HG02943 (cell line): ENCODE data around the gene HAUS7.
"Not testable (repeated sequence)": the region's sequence is repeated elsewhere in the genome, so short reads cannot be mapped to it uniquely, and the experiment has no call there.

Experiments
- ATAC-seq: cut with Tn5 transposase; IDR thresholded peaks from one replicate; pipeline ENCODE4 v1.9.1; 2021; ENCODE audit warnings: mild to moderate bottlenecking, low read depth, moderate library complexity; ENCODE audit not compliant: unreplicated experiment

Gene HAUS7

DNA sequence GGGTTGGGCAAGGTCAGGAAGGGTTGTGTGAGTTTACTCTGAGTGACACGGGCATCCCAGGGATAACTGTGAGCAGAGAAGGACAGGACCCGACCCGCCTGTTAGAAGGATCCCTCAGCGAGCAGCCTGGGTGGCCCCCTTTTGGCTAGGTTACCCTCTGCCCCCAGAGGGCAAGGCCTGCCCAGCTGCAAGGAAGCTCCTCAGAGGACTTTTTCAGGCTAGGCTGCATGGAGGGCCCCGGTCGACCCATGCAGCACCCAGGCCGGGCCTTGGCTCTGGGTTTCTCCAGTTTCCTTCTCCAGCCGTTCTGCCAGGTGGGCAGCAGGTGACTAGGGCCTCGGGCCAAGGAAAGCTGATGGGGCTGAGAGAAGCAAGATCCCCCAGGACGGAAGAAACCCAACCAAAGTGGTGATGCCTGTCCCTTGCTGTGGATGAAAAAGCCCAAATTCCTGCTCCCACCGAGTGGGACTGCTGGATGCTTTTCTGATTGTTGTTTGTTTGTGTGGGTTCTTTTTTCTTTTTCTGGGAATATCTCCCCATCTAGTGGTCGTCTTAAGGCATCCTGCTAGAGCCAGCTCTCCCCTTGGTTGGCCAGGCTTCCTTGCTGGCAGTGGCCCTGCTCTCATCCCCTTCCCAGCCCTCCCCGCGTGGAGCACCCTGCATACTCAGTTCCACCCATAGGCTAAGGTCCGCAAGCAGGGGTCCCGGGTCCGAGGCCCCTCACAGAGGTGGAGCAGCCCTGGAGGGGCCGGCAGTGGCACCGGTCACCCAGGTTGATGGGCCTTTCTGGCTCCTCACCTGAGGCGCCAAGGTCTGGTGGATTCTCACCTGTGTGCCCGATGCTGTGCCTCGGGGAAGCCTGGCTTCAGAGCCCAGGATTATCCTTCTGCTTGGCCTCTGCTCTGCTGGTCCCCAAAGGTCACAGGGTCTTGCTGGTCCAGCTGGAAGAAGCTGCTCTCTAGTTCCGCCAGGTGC lies 57.3 kb downstream of the HAUS7 start:
- ATAC-seq: no peak

DNA sequence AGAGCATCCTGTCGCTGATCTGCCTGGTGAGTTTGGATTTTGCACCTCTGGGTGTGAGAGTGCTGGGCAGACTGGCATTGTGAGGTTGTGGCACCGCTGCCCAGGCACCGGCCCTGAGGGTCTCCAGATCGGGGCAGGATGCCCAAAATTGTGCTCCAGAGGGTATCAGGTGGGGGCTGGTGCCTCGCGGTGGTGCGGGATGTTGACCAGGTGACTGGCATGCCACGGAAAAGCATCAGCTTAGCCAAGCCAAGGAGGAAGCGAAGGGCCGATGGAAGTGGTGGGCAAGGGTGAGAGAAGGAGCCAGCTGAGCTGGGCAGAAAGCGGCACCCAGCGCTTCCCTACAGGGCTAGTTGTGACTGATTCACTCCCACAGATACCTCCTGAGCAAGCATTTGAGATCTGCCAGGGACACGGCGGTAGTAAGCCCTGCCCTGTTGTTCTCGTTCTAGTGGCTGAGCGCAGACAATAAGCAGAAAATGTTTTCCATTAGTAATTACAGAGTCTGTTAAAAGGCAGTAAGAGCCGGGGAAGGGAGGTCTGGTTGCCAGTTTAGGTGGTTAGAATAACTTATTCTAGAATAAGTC lies 58.3 kb downstream of the HAUS7 start:
- no peak for ATAC-seq

DNA sequence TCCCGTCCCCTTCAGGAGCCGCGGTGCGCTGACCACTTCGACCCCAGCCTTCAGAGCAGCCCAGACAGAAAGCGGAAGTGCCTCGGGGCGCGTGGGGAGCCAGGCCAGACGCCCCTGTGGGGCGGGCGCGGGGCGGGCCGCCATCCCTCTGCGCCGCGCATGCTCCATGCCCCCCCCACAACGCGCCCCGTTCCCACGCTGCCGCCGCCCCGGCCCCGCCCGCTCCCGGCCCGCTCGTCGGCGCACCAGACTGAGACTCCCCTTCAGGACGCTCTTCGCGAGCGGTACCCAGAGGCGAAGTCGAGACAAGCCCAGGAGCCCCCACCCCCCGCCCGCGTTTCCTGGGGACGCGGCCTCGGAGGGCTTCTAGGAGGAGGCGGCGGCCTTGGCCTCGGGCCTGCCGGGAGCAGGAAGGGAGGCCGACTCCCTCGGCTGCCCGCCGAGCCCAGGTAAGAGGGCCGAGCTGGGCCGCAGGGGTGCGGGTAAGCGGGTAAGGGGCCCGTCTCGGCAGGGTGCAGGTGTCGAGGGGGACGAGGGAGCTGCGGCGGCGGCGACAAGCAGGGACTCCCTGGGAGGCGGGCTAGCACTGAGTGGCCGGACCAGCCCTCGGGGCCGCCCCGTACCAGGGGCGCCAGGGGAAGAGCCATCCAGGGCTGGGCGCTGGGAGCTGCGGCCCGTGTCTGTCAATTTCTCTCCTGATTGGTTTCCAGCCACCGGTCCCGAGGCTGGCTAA lies 59.0 kb downstream of the HAUS7 start, which contains the start of gene ZFP92:
Gene ZFP92, plus strand, starts transcription at position 218 of the 733 bp plus-strand sequence. CDS start 6,851 bp downstream, outside the sequence.
- ATAC-seq: no peak

DNA sequence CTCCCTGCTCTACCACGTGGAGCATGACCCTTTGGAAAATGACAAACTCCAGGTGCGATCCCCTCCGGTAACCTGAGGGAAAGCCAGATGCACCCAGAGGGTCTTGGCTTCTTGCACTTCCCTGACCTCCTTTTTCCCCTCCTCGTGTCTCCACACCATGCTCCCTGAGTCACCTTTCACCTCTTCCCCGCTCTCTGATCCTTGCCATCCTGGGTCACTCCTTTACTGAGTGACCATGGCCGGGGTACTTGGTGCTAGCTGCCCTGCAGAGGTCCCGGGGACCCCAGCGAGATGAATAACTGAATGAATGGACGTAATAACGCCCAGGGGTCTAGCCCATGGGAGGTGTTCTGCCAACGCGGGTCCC lies 59.5 kb downstream of the HAUS7 start:
- no peak for ATAC-seq

DNA sequence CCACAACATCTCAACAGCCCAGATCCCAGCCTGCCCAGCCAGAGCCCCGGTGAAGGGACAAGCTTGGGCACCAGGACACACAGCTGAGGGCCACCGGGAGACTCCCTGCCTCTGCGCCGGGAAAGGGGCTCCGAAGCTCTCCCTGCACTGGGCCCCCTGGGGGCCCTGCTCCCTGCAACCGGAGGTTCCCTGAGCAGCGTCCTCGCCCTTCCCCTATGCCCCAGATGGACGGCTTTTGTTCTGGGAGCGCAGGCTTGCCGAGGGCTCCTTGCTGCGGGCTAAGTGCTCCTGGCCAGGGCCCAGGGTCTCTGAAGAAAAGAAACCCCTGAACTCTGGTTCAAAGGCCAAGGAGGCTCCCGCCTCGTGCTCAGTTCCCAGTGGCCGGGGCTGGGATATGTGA lies 60.0 kb downstream of the HAUS7 start:
- no peak for ATAC-seq

DNA sequence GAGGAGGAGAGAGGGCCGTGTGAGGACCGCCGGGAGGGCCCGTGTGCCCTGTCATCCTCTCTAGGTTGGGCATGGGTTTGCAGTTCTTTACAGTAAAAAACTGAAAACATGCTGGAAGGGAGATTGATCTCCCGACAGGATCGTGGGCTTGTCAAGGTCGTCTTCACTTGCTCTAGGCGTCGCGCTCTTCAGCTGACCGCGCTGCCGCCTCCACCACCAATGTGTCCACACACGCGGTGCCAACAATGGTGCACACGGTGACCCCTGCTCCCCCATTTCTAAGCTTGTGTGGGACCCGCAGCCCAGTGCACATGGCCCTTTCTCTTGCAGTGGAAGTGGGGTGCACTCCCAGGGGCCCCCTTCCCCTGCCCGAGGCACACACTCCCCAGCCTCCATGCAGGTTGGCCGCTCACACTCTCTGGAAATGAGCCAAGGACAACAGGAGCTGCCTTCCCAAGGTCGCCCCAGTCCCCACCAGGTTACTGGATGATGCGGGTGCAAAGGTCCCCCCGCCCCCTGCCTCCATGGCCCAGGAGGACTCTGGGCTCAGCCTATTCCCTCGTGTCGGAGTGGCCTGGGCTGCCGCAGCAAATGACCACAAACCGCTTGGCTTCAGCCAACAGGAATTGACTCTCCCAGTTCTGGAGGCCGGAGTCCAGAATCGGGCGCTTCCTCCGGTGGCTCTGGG lies 60.8 kb downstream of the HAUS7 start:
- no peak for ATAC-seq

DNA sequence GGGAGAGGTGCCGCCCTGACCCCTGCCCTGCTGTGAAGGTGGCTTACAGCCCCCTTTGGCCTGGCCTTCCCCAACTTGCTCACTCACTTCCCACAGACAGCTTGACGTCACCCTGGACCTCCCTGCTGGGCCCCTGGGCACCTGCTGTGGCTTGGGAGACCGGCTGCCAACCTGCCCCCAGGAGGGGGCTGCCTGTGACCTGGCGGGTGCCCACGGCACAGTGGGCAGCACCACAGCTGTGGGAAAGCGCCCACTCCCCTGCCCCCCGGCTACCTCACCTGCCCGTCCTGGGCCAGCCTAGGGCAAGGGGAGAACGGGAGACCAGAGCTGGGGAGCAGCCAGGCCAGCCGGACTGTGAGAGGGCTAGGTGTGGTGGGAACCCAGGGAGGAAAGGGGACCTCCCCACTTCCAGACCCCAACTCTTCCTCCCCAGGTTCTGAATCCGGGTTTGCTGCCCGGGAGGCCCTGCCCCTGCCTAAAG lies 61.5 kb downstream of the HAUS7 start:
- no peak for ATAC-seq

DNA sequence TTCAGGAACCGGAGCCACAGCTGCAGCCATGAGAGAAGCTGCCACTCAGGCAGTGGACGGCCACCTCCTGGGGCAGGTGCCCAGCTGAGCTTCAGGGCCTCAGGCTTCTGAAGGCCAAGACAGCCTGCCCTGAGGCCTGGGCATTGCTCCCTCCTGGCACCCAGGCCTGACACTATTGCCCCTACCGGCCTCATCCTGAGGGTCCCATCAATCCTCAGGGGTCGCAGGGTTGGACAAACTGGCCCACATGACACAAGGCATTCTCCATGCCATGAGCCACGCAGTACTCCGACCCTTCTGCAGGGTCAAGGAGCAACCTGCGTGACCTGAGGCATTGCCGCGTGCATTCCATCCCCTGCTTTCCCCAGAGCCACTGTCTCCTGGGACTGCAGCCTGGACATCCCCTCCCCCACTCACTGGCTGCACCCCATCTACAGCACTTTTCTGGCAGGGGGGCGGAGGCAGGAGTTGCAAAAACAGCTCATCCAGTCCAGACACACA lies 62.1 kb downstream of the HAUS7 start:
- no peak for ATAC-seq

DNA sequence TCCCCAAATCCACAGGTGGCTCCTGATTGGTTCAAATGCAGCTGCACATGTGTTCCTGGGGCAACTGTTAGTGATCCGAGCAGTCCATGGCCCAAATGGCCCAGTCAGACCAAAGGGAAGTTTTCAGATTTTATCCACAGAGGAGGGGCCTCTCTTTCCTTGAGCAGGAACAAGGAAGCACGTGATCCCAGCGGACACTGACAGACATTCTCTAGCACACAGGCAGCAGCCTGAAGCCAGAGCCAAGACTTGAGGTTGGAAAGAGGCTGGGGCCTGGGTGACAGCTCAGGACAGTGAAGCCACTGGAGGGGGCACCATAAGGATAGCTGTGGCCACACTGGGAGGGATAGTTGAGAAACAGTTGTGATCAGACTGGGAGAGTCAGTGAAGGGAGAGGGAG lies 62.6 kb downstream of the HAUS7 start:
- no peak for ATAC-seq

DNA sequence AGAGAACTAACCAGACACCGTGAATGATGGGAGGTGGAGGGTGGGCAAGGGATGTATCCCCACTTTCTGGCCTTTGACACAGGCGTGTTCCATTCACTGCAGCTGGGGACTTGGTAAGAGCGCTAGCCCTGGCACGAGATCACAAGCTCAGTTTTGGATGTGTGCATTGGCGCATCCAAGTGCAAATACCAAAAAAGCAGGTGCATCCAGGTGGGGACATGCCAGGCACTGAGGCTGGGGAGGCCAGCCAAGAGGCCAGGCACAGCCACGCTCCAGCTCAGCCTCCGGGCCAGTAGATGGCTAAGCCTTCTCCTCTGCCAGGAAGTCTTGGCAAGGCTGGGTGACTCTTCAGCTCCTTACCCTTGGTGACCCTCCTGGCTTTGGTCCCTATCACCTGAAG lies 63.5 kb downstream of the HAUS7 start:
- no peak for ATAC-seq

DNA sequence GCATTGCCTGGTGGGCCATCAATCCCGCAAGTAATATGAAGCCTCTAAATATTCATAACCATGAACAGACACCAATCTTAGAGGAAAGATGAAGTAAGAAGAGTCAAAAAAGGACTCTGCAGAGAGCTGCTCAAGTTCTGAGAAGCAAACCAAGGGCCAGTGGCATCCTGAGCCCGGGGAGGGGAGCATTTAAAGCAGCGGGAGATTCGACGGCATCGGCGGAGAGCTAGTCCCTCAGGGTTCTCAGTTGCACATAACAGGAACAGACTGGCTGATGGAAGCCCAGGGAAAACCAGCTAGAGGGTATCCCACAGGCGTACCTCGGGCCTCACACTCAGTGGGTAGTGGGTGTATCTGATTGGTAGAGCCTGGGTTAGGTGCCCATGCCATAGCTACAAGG lies 64.4 kb downstream of the HAUS7 start:
- ATAC-seq: no peak

DNA sequence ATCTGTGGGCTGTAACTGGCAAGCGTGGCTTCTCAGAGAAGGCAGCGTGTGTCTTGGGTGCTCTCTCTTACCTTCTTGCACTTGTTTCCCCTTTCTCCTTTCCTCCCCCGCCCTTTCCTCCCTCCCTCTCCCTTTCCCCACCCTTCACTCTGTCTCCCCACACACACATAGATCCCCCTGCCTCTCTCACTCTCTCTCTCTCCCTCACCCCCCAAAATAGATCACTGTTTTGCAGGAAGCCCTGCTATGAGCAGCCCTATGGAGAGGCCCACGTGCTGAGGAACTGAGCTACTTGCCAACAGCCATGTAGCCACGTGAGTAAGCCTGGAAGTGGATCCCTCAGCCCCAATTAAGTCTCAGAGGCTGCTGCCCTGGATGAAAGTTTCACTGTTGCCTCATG lies 65.0 kb downstream of the HAUS7 start:
- ATAC-seq: no peak

DNA sequence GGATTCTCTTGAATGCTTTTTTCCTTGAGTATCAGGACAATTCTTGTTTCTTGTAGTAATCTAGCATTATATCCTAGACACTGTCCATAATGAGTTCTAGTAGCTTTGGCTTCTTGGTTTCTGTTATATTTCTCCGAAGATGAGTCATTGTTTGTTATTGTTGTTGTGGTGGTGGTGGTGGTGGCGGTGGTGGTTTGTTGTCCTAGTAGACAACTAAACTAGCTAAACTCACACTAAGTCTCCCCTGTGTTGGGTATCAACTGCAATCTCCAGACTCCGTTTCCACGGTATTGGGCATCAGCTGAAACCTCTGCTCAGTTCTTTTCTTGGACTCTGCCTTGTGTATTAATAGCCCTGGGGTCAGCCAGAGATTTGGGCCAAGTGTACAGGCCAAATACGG lies 66.0 kb downstream of the HAUS7 start:
- not testable (repeated sequence) for ATAC-seq

DNA sequence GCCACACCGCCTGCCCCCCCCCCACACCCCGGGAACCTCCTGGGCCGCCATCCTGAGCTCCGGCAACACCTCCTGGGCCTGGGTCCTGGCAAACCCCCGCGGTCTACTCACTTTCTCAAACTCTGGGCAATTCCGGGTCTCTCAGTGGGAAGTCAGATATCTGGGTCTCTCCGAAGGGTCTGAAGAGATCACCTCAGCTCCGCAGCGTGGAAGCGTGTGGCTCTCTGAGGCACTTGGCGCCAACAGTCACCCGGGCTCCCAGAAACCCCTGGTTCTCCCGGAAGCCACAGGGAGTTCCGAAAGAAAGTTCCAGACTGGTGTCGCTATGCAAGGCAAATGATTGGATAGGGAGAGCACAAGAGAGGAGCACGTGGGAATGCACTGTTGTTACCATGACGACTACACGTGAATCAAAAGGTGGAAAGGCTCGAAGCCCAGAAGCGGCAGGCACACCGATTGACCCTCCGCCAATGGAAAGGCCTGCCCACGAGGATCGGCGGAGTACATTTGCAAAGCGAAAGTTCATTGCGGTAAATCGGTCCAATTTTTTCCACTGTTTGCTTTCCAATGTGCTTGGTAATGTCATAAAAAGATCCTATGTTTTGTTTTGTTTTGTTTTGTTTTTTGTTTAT lies 69.1 kb downstream of the HAUS7 start, which contains the start of gene PNMA6E:
Gene PNMA6E, minus strand, starts transcription at position 218 of the 632 bp plus-strand sequence. CDS start 2,501 bp downstream, outside the sequence.
- no peak for ATAC-seq

DNA sequence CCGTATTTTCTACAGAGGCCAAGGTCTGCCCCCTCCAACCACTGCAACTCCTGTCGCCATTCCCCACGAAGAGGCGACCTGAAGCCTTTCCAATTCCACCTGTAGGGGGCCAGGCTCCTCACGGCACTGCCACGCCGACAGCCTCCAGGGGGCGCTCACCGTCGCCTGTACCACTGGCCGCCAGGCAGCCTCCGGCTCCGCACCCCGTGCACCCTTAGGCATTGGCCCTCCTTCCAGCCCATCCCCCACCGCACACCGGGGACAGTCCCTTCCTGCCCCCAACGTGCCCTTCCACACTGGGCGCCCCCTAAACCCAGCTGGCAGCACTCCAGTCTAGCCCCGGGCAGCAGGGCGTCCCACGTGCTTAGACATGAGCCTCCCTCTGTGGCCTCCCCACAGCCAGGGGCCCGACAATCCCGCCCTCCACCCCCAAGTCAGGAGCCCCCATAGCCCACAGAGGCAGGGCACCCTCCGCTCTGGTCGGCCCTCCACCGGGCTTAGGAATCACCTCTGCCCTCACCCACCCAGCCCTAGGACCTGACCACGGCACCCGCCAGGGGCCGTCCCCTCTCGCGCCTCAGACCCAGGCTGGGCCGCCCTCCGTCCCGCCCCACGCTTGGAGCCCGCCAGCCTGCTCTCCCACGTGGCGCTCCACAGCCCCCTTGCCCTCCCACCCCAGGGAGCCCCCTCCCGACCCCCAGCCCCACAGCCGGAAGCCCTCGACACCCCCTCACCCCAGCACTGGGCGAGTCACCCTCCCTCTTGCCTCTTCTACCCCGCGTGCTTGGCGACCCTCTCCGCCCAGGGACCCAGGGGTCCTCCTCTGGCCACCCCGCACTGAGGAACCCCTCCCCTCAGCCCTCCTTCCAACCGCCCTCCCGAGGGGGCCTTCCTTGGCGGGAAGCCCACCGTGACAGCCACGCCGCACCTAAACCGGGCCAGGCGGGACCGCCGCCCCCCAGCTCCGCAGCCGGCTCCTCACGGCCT lies 69.9 kb downstream of the HAUS7 start:
- no peak for ATAC-seq

DNA sequence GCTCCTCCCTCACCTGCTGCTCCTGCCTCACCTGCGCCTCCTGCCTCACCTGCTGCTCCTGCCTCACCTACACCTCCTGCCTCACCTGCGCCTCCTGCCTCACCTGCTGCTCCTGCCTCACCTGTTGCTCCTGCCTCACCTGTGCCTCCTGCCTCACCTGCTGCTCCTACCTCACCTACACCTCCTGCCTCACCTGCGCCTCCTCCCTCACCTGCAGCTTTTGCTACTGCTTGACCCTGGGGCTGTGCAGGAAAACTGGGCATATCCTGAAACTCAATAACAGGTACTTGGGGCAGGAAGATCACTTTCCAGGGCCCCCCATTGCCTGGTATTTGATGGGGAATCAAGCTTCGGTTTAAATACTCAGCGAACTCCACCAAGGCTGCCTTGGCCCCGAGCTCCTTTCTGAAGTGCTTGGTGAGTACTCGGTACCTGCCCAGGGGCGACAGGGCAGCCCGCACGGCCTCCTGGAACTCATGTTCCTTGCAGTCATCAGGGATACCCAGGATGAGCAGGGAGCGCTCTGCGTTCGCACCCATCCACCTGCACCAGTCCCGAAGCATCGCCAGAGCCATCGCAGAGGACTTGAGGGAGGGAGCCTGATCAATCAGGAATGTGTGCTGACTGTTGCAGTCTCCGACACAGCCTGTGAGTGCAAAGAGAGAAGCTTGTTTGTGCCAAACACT lies 72.0 kb downstream of the HAUS7 start:
- no peak for ATAC-seq
